HG02981 (cell line): ENCODE results near the gene ERC2.

ENCODE experiments used
- ATAC-seq: cut with Tn5 transposase; IDR thresholded peaks from one replicate; pipeline ENCODE4 v1.9.1; 2021; ENCODE audit warnings: mild to moderate bottlenecking, moderate library complexity; ENCODE audit not compliant: unreplicated experiment

Gene ERC2

GRCh38 chr3:55584030-55584429 lies 884.2 kb downstream of the ERC2 start:
- no peak for ATAC-seq

- ATAC-seq = no peak
Observed at GRCh38 chr3:55583475-55583874, 884.8 kb downstream of the ERC2 start.

DNA sequence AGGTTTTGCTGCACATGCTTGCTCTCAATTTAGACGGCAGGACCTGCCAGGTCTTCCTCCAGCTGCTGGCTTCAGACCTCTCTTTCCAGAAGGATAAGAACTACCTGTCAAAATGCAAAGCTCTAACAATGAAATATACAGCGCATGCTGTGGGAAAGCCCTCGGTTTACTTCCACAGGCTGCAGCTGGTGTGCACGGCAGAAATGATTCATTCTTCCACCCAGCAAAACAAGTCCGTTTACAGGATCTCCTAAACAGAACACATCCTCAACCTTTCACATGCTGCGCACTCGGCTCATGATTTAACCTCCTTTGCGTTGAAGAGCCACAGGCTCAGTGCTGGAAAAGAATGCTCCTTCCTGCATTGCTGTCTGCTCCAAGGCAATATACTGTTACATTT lies 888.8 kb downstream of the ERC2 start:
- ATAC-seq = no peak

DNA sequence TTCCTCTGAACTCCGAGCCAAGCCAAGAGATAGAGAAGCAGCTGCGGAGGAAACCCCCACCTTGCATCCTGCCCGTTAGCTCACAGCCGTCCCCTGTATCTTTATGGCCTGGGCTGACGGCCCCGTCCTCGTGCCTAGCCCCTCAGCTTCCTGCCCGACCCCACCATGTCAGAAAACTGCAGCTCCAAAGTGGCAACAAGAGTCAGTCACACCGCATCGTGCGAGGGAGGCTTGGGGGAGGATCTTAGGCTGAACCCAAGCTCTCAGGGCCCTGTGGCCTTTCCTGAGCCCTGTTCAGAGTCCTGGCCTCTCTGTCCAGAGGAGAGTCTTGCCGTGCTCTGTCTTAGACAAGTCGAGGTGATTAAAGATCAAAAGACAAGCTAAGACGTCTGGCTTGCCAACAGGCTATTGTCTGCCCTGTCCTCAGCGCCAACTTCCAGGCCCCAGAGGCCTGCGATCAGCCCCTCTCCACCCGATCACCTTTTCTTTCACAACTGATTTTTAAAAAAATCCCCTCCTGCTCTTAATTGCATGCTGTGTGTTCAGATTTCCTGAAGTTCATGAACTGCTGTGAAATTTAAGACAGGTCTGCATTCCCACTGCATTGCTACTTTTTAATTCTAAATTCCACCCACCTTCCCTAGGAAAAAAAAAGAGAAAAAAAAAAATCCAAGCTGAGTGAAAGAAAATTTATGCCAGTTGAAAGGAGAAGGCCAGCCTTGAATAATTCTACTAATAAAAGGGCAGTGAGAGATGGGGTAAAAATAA lies 891.5 kb downstream of the ERC2 start:
- ATAC-seq = no peak

- ATAC-seq = no peak
Observed at GRCh38 chr3:55574671-55575070, 893.6 kb downstream of the ERC2 start.

- ATAC-seq = no peak
Observed at GRCh38 chr3:55572816-55573215, 895.5 kb downstream of the ERC2 start.

- ATAC-seq = no peak
Observed at GRCh38 chr3:55571913-55572312, 896.4 kb downstream of the ERC2 start.

DNA sequence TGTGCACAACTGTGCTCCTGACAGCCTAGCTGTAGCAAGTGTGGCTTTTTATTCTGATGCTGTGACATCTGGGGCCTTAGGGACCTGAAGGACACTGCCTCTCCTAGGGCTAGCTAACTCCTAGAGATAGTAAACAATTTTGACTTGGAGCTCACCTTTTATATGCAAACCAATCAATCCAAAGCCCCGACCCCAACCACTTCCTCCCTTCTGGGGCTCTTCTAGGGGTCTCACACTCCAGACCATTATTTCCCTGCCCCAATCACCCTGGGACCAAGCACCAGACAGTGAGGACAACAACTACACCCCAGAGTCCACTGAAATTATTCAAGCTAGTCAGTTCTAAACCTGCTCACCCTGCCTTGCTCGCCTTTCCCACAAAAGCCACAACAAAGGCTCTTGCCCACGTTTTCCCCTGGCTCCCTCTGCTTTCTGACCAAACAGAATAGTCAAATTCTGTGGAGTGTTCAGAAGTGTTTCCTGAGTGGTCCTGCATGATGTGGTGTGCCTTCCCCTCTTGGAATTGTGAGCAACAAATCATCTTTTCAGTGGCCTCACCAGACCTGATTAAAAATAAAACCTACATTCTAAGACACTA lies 897.0 kb downstream of the ERC2 start:
- ATAC-seq = no peak

DNA sequence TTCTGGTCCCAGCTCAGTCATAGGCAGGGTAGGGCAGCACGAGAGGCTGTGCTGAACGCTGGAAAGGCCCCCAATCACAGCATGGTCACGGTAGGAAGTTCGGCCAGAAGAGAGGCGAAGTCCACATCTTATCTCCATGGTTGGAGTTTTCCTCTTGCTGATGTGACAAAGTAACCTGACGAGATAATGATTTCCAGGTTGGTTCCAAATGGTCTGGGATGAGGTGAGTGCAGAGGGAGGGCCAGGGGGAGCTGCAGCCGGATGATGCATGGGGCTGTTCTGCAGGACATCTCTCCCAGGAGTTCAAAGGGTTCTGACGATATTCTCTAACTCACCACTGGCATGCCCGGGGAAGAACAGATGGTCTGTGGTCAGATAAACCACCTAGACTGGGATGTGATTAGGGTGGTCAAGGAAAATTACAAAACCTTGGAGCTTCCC lies 898.0 kb downstream of the ERC2 start:
- no peak for ATAC-seq

- ATAC-seq = no peak
Observed at GRCh38 chr3:55569033-55569599, 899.2 kb downstream of the ERC2 start.

DNA sequence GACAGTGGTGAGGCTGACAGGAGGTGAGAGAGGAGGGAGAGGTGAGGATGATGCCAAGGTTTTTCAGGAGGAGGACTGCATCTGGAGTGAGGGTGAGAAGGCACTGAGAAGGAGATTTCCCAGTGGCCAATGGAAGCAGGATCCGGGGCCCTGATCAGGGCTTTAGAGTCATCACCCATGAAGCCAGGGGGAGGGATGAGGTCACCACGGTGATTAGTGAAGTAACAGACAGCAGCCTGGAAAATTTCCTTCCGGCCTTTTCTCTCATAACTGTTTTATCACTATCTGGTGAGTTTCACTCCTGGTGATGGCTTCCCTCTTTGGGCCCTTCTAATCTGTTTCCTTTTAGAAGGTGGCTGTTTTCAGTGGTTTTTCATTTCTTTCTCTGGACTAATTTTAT lies 900.7 kb downstream of the ERC2 start:
- ATAC-seq = no peak

- ATAC-seq = no peak
Observed at GRCh38 chr3:55567121-55567520, 901.1 kb downstream of the ERC2 start.

DNA sequence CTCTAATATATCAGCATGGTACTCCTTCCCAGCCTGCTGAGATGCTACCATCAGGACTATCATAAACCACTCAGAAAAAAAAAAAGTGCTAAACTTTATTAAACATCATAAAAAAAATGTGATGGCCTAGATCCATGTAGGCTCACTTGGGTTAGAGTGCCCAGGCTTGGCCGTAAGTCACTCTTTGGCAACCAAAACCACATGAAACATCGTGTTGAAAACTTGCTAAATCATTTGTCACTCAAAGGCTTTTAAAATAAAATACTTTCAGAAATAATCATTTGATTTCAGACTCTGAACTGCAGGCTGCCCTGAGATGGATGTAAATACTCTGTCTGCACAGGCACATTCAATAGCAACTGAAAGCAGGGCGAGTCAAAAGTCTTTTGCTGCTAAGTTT lies 902.7 kb downstream of the ERC2 start:
- no peak for ATAC-seq

DNA sequence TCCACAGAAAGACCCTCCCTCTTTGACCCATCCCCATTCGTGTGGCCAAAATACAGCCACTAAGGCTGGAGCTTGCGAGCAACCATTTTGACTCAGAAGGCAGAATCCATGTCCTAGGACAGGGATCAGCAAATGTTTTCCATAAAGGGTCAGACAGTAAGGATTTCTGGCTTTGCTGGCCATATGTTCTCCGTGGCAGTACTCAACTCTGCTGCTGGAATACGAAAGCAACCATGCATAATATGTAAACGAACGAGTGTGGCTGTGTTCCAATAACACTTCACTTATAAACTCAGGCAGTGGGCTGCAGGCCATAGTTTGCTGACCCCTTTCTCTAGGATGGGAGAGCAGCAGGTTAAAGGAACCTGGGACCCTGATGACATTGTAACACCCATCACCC lies 903.5 kb downstream of the ERC2 start:
- no peak for ATAC-seq

GRCh38 chr3:55562700-55563099 lies 905.6 kb downstream of the ERC2 start:
- no peak for ATAC-seq

- no peak for ATAC-seq
Observed at GRCh38 chr3:55559500-55560423, 908.5 kb downstream of the ERC2 start.

GRCh38 chr3:55558316-55558715 lies 910.0 kb downstream of the ERC2 start:
- no peak for ATAC-seq

- no peak for ATAC-seq
Observed at GRCh38 chr3:55557549-55557948, 910.7 kb downstream of the ERC2 start.

- no peak for ATAC-seq
Observed at GRCh38 chr3:55556619-55557537, 911.4 kb downstream of the ERC2 start.
